H1 (cell line): Measurements from ENCODE around the gene AP2A2.

Experiments
- ATF2 ChIP-seq: IDR thresholded peaks from 2 replicates; pipeline ENCODE4 v1.6.1; 2012; ENCODE audit warnings: low read length, inconsistent platforms
- CTCF ChIP-seq, 3 experiments: IDR thresholded peaks; 1 replicate in 2 of 3; 2 replicates in 1 of 3; pipeline versions ENCODE4 v1.5.1 to v1.6.1; 2011; ENCODE audit warnings: low read length in 3 of 3, mild to moderate bottlenecking in 3 of 3, inconsistent platforms in 2 of 3, low read depth in 1 of 3, moderate library complexity in 1 of 3; ENCODE audit not compliant: insufficient read depth in 1 of 3; ENCODE audit errors: control extremely low read depth in 1 of 3
- RAD21 ChIP-seq, 2 experiments: IDR thresholded peaks in 1 of 2; conservative IDR thresholded peaks in 1 of 2; 2 replicates each; pipeline ENCODE4 v1.6.1; 2011; ENCODE audit warnings: low read depth in 2 of 2, low read length in 2 of 2, improper control_type of control experiment in 1 of 2, inconsistent platforms in 1 of 2, mild to moderate bottlenecking in 1 of 2, moderate library complexity in 1 of 2

- TF ChIP-seq RAD21 (IDR thresholded peaks at IDR 0.05 in 1 of 2, conservative IDR thresholded peaks at IDR 0.05 in 1 of 2; ENCODE audit: low read depth in 2 of 2, low read length in 2 of 2): no peak
- TF ChIP-seq CTCF (IDR thresholded peaks at IDR 0.05; ENCODE audit: control extremely low read depth in 1 of 3, insufficient read depth in 1 of 3, low read depth in 1 of 3, low read length in 3 of 3): no peak
- TF ChIP-seq ATF2: no peak
Measured at GRCh38 chr11:899724-900123, 25.9 kb upstream of the AP2A2 start.
